Endothelial cell of umbilical vein (primary cell): ENCODE data around the gene CASP6. TPM values are rescaled to one million over a fixed set of nuclear protein-coding genes. Genes with fewer than 3 reads are reported as not detected.

Source experiments
- BruUV-seq: library from RNA; stranded (reverse); fragments of 400-500 nt; replicated peaks from 2 replicates; lab custom pipeline; 2021; lab: Mats Ljungman, UMichigan
- CTCF ChIA-PET: fragments of 300-600, 350-600 bp; sonication (Branson Sonifier 250); formaldehyde crosslinking; loops from one replicate; lab custom pipeline; 2021; ENCODE audit warnings: antibody characterized with exemption, inconsistent platforms; lab: Charles Lee
- POLR2A ChIA-PET: fragments of 300-600, 350-600 bp; sonication (Branson Sonifier 250); formaldehyde crosslinking; loops from one replicate; lab custom pipeline; 2021; ENCODE audit warnings: antibody characterized with exemption, inconsistent platforms; lab: Charles Lee
- DNase-seq: peaks from one replicate; pipeline ENCODE4 v3.0.0-alpha.2; 2011; ENCODE audit warnings: low read depth, low spot score
- FAIRE-seq: peaks from 2 replicates; lab custom pipeline; 2011; peaks lifted over from hg19 to GRCh38; lab: Jason Lieb, UNC
- H2AFZ ChIP-seq: 2 replicates; pipeline ENCODE4 v1.6.0; 2012; ENCODE audit warnings: low read depth, low read length, control low read depth, inconsistent platforms
- H3K27ac ChIP-seq: 2 replicates; pipeline ENCODE4 v1.5.1; 2011; ENCODE audit warnings: low read depth, mild to moderate bottlenecking, control low read depth, low read length, moderate library complexity; ENCODE audit not compliant: insufficient read depth
- H3K27me3 ChIP-seq, 2 experiments: 2 replicates each; pipeline versions ENCODE4 v1.6.0 to v1.6.1; 2011; ENCODE audit warnings: low read length in 2 of 2, mixed read lengths in 1 of 2; ENCODE audit not compliant: control insufficient read depth in 2 of 2, insufficient read depth in 2 of 2
- H3K36me3 ChIP-seq, 2 experiments: 2 replicates in 1 of 2; 3 replicates in 1 of 2; pipeline ENCODE4 v1.5.1; 2011; ENCODE audit warnings: low read length in 2 of 2, mild to moderate bottlenecking in 1 of 2, moderate library complexity in 1 of 2; ENCODE audit not compliant: control insufficient read depth in 2 of 2, insufficient read depth in 2 of 2; ENCODE audit errors: extremely low read depth in 1 of 2
- H3K4me1 ChIP-seq: 3 replicates; pipeline ENCODE4 v1.5.1; 2011; ENCODE audit warnings: mild to moderate bottlenecking, low read length; ENCODE audit not compliant: control insufficient read depth, insufficient read depth; ENCODE audit errors: extremely low read depth
- H3K4me2 ChIP-seq: 2 replicates; pipeline ENCODE4 v1.6.1; 2011; ENCODE audit warnings: low read length, control low read depth, mixed read lengths; ENCODE audit not compliant: insufficient read depth
- H3K4me3 ChIP-seq, 3 experiments: fragments of 200-600 bp in 1 of 3; sonication (generic), shearing (Covaris generic) in 1 of 3; replicated peaks in 1 of 3; 2 replicates each; pipeline ENCODE4 v1.5.1; 2011 to 2016; ENCODE audit warnings: control low read depth in 3 of 3, low read length in 3 of 3, mild to moderate bottlenecking in 2 of 3, inconsistent platforms in 1 of 3, low read depth in 1 of 3, moderate library complexity in 1 of 3; ENCODE audit not compliant: insufficient read depth in 1 of 3
- H3K79me2 ChIP-seq: 2 replicates; pipeline ENCODE4 v1.6.0; 2012; ENCODE audit warnings: low read length, inconsistent platforms; ENCODE audit not compliant: control insufficient read depth, insufficient read depth
- H3K9ac ChIP-seq: replicated peaks from 2 replicates; pipeline ENCODE3; 2011; ENCODE audit warnings: low read length, control low read depth; ENCODE audit not compliant: insufficient read depth; ENCODE audit errors: extremely low read depth
- H3K9me1 ChIP-seq: replicated peaks from 3 replicates; pipeline ENCODE4 v1.6.0; 2011; ENCODE audit warnings: mild to moderate bottlenecking, low read length; ENCODE audit not compliant: control insufficient read depth, insufficient read depth; ENCODE audit errors: extremely low read depth
- H3K9me3 ChIP-seq: replicated peaks from 2 replicates; pipeline ENCODE4 v1.5.1; 2012; ENCODE audit warnings: low read length, inconsistent platforms; ENCODE audit not compliant: control insufficient read depth, insufficient read depth
- H4K20me1 ChIP-seq: replicated peaks from 2 replicates; pipeline ENCODE3; 2011; ENCODE audit warnings: mild to moderate bottlenecking, low read length; ENCODE audit not compliant: control insufficient read depth, insufficient read depth; ENCODE audit errors: extremely low read depth
- CTCF ChIP-seq, 2 donors: IDR thresholded peaks; 1 replicate in 1 of 2; 2 replicates in 1 of 2; pipeline ENCODE4 v1.5.1; 2011; ENCODE audit warnings: low read length in 2 of 2, mild to moderate bottlenecking in 2 of 2, moderate library complexity in 2 of 2, control low read depth in 1 of 2, inconsistent platforms in 1 of 2, low read depth in 1 of 2; ENCODE audit not compliant: insufficient read depth in 1 of 2; ENCODE audit errors: extremely low read depth in 1 of 2
- EZH2 ChIP-seq: IDR thresholded peaks from 2 replicates; pipeline ENCODE4 v1.6.1; 2012; ENCODE audit warnings: borderline replicate concordance, low read depth, mild to moderate bottlenecking, moderate library complexity, low read length, inconsistent platforms; ENCODE audit not compliant: severe bottlenecking
- FOS ChIP-seq: IDR thresholded peaks from 2 replicates; pipeline ENCODE4 v1.6.1; 2011; ENCODE audit warnings: mild to moderate bottlenecking, low read length, moderate library complexity, borderline replicate concordance; ENCODE audit not compliant: insufficient read depth
- GATA2 ChIP-seq: IDR thresholded peaks from 2 replicates; pipeline ENCODE4 v1.7.0; 2011; ENCODE audit warnings: low read depth, mild to moderate bottlenecking, moderate library complexity, mixed read lengths, low read length; ENCODE audit not compliant: insufficient read length, insufficient read depth
- JUN ChIP-seq: IDR thresholded peaks from 2 replicates; pipeline ENCODE4 v1.6.1; 2011; ENCODE audit warnings: borderline replicate concordance, low read depth; ENCODE audit not compliant: insufficient read length, insufficient read depth
- MYC ChIP-seq: IDR thresholded peaks from one replicate; pipeline ENCODE4 v1.6.1; 2011; ENCODE audit warnings: mild to moderate bottlenecking, low read depth, low read length
- POLR2A ChIP-seq: IDR thresholded peaks from 2 replicates; pipeline ENCODE4 v1.6.1; 2012; ENCODE audit warnings: low read depth, mild to moderate bottlenecking, control low read depth, low read length
- POLR2AphosphoS5 ChIP-seq: IDR thresholded peaks from 2 replicates; pipeline ENCODE4 v1.6.1; 2012; ENCODE audit warnings: low read depth, mild to moderate bottlenecking, control low read depth, low read length, moderate library complexity; ENCODE audit not compliant: insufficient read depth
- dilution Hi-C: fragments of 300-500 bp; cut with MboI; formaldehyde crosslinking; loops from one replicate; pipeline ENCODE4 v1.15.0; 2019; ENCODE audit warnings: low sequenced_read_pairs; ENCODE audit not compliant: extremely low pct_ligation_motif_present
- intact Hi-C: fragments of 100-400 bp; cut with micrococcal nuclease; formaldehyde crosslinking; loops from one replicate; pipeline ENCODE4 v1.10.0; 2022
- polyA plus RNA-seq, 4 experiments: library from polyadenylated mRNA; depleted of rRNA in 3 of 4; stranded (reverse) in 3 of 4; unstranded in 1 of 4; fragments of >200 nt; gene quantifications; 2 replicates each; pipeline versions ENCODE4 v1.2.1 to v1.2.3, GENCODE V29; 2011 to 2012; ENCODE audit warnings: missing spikeins in 1 of 4
- total RNA-seq: library from RNA; stranded (reverse); gene quantifications from 2 replicates; pipeline ENCODE4 v1.2.3, GENCODE V29; 2021

CASP6 gene
- total and polyA plus RNA-seq, 2 donors (not counting 3 experiments of a cell fraction or from before 2014, with no cell fraction given): 35.4 to 52.1 TPM

- Histone ChIP-seq H3K9me3 (no peaks in the 10 kb centered on the region), H3K9ac (no peak overlapping the region), H3K4me3 (no peak overlapping the region), H3K27ac (no peak overlapping the region), H3K9me1 (no peaks in the 10 kb centered on the region), H3K27me3 (no peaks in the 10 kb centered on the region), H3K4me2 (no peak overlapping the region), H4K20me1 (no peaks in the 10 kb centered on the region), H3K79me2 (no peaks in the 10 kb centered on the region), H3K4me1 (no peaks in the 10 kb centered on the region), H2AFZ (no peak overlapping the region), H3K36me3 (peaks cover 0 to 2% of the 10 kb centered on the region in 2 experiments)
- no peak for DNase-seq
- dilution Hi-C loops (no loop called here), intact Hi-C loops (no loop called here)
- CTCF ChIA-PET: interaction anchor here (1.1 kb wide), 1 partner anchor 10 kb away, joined by 3 read pairs; the partner anchor contains the start of gene CASP6
- TF ChIP-seq EZH2 (no peak), JUN (no peak), POLR2AphosphoS5 (no peak), CTCF (IDR thresholded peaks at IDR 0.05; ENCODE audit: extremely low read depth in 1 of 2, insufficient read depth in 1 of 2, low read depth in 1 of 2, low read length in 2 of 2) (no peak), MYC (no peak)
- no peak for FAIRE-seq
- POLR2A ChIA-PET: no interaction called here
- no TSS peak for BruUV-seq
Observed at GRCh38 chr4:109713500-109713899, 10.3 kb upstream of the CASP6 start.

- no peak overlapping the region for H2AFZ ChIP-seq
- no peak overlapping the region for H3K27ac ChIP-seq
- CTCF ChIA-PET: no interaction called here
- H3K36me3 ChIP-seq: no peaks in the 10 kb centered on the region
- H3K4me1 ChIP-seq: peaks cover under 1% of the 10 kb centered on the region
- BruUV-seq: no TSS peak
- H3K9me3 ChIP-seq: no peaks in the 10 kb centered on the region
- no peak overlapping the region for H3K4me3 ChIP-seq
- no peak overlapping the region for H3K4me2 ChIP-seq
- H3K79me2 ChIP-seq: no peaks in the 10 kb centered on the region
- H3K9ac ChIP-seq: no peak overlapping the region
- no peaks in the 10 kb centered on the region for H3K9me1 ChIP-seq
- no peak for FAIRE-seq
- TF ChIP-seq EZH2 (no peak), POLR2A (no peak), CTCF (IDR thresholded peaks at IDR 0.05; ENCODE audit: extremely low read depth in 1 of 2, insufficient read depth in 1 of 2, low read depth in 1 of 2, low read length in 2 of 2) (no peak), FOS (no peak), GATA2 (no peak)
- intact Hi-C loops (no loop called here), dilution Hi-C loops (no loop called here)
- no peaks in the 10 kb centered on the region for H3K27me3 ChIP-seq
- no peak for DNase-seq
- no peaks in the 10 kb centered on the region for H4K20me1 ChIP-seq
- POLR2A ChIA-PET: no interaction called here
Observed at GRCh38 chr4:109708990-109709389, 5.7 kb upstream of the CASP6 start.
